Thoracic aorta (tissue), 2 donors: ENCODE results near the gene CRADD. TPM values are rescaled to one million over a fixed set of nuclear protein-coding genes. Genes with fewer than 3 reads are reported as not detected.

Experiments used
- ATAC-seq: fragments of 150-250 bp; one replicate; pipeline ENCODE4 v1.8.0; 2017; ENCODE audit warnings: low read depth; ENCODE audit not compliant: insufficient number of reproducible peaks, low FRiP score
- DNase-seq: peaks from one replicate; pipeline ENCODE4 v3.0.0-alpha.2; 2020; ENCODE audit warnings: low spot score
- H3K27ac ChIP-seq, 2 donors: fragments of 200-600 bp; sonication (generic); 1 replicate in 1 of 2; 2 replicates in 1 of 2; pipeline ENCODE4 v1.5.1; 2016; ENCODE audit warnings: mild to moderate bottlenecking in 2 of 2, moderate library complexity in 2 of 2
- H3K27me3 ChIP-seq: fragments of 200-600 bp; sonication (generic); replicated peaks from 2 replicates; pipeline ENCODE4 v1.6.0; 2016; ENCODE audit warnings: mild to moderate bottlenecking; ENCODE audit not compliant: insufficient read depth
- H3K36me3 ChIP-seq: fragments of 200-600 bp; sonication (generic); one replicate; pipeline ENCODE4 v1.5.1; 2016
- H3K4me1 ChIP-seq, 2 donors: fragments of 200-600 bp; sonication (generic); 1 replicate in 1 of 2; 2 replicates in 1 of 2; pipeline versions ENCODE4 v1.5.1 to v1.6.0; 2016; ENCODE audit warnings: low read depth in 2 of 2, mild to moderate bottlenecking in 1 of 2; ENCODE audit not compliant: control insufficient read depth in 1 of 2
- H3K4me3 ChIP-seq: fragments of 200-600 bp; sonication (generic); 2 replicates; pipeline ENCODE4 v1.5.1; 2016; ENCODE audit warnings: mild to moderate bottlenecking
- H3K9me3 ChIP-seq: fragments of 200-600 bp; sonication (generic); 2 replicates; pipeline ENCODE4 v1.5.1; 2016
- CTCF ChIP-seq: fragments of 200-600 bp; sonication (generic); IDR thresholded peaks from one replicate; pipeline ENCODE4 v1.5.1; 2019; ENCODE audit warnings: antibody characterized with exemption
- total RNA-seq, 2 donors: library from RNA; depleted of rRNA; stranded (reverse); fragments of >200 nt; gene quantifications; one replicate each; pipeline versions ENCODE4 v1.1.0 to v1.2.3, GENCODE V29; 2016

Gene CRADD
- total RNA-seq, 2 donors from 2014 or later = 33.0 to 57.9 TPM

- H3K36me3 ChIP-seq = no peaks in the 10 kb centered on the region
- H3K9me3 ChIP-seq = peaks cover 11% of the 10 kb centered on the region
- no peak for TF ChIP-seq CTCF
- peaks cover 40 to 71% of the 10 kb centered on the region in 2 donors for H3K4me1 ChIP-seq
- peak overlapping the region in 1 of 2 donors; percentile 81 for H3K27ac ChIP-seq
- DNase-seq = no peak
- no peak overlapping the region for H3K4me3 ChIP-seq
- H3K27me3 ChIP-seq = no peaks in the 10 kb centered on the region
- no peak for ATAC-seq
These were observed 28.1 kb downstream of the CRADD start for GRCh38 chr12:93705237-93705636.

DNA sequence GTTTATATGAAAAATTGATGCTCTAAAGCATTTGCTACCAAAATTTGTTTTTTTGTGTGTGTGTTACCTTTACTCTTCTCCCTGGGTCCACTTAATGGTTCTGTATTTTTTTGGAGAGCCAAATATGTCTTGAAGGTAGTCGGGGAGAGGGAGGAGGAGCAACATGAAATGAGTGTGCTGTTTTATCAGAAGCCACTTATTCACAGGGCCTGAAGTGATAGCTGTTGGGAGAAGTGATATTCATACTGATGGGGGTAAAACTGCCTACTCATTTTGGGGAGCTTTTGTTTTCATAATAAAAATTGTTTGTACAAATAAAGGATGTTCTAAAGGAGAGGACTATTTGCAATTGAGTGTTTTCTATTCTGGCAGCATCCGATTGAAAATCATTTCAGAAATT lies 29.2 kb downstream of the CRADD start:
- TF ChIP-seq CTCF = no peak
- ATAC-seq (no peak), DNase-seq (no peak)
- H3K27ac ChIP-seq = peak overlapping the region in 1 of 2 donors; percentile 81
- peaks cover 11% of the 10 kb centered on the region for H3K9me3 ChIP-seq
- H3K4me1 ChIP-seq = peaks cover 38 to 62% of the 10 kb centered on the region in 2 donors
- H3K36me3 ChIP-seq = no peaks in the 10 kb centered on the region
- H3K4me3 ChIP-seq = no peak overlapping the region
- no peaks in the 10 kb centered on the region for H3K27me3 ChIP-seq

GRCh38 chr12:93706824-93707223 lies 29.6 kb downstream of the CRADD start:
- Histone ChIP-seq H3K27ac (peak overlapping the region; percentile 63 to 81), H3K4me3 (no peak overlapping the region), H3K27me3 (no peaks in the 10 kb centered on the region), H3K4me1 (peaks cover 38 to 62% of the 10 kb centered on the region in 2 donors), H3K9me3 (peaks cover 11% of the 10 kb centered on the region), H3K36me3 (no peaks in the 10 kb centered on the region)
- ATAC-seq = no peak
- DNase-seq = no peak
- TF ChIP-seq CTCF = no peak

DNA sequence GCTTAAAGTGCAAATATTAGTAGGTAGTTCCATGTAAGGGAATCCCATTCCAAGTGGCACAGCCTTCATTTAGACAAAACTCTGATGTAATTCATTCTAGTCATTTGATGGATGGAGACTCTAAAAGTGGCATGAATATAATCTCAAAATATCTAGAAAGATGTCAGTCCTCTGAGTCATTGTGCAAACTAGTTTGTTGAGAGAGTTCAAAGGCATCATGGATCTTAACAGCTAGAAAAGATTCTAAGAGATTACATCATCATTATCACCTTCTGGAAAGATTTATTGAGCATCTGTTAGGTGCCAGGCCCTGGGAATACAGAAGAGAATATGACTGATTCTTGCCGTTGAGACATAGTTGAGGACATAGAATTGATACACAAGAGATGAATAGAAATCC lies 30.7 kb downstream of the CRADD start:
- DNase-seq (no peak), ATAC-seq (no peak)
- Histone ChIP-seq H3K27ac (peak overlapping the region; percentile 63 to 81), H3K4me3 (no peak overlapping the region), H3K9me3 (peaks cover 11% of the 10 kb centered on the region), H3K27me3 (no peaks in the 10 kb centered on the region), H3K36me3 (no peaks in the 10 kb centered on the region), H3K4me1 (peaks cover 41 to 62% of the 10 kb centered on the region in 2 donors)
- no peak for TF ChIP-seq CTCF

GRCh38 chr12:93708952-93709351 lies 31.8 kb downstream of the CRADD start:
- ATAC-seq (no peak), DNase-seq (no peak)
- Histone ChIP-seq H3K36me3 (no peaks in the 10 kb centered on the region), H3K9me3 (peaks cover 11% of the 10 kb centered on the region), H3K4me1 (peaks cover 50 to 59% of the 10 kb centered on the region in 2 donors), H3K27ac (peak overlapping the region in 1 of 2 donors; percentile 81), H3K4me3 (no peak overlapping the region), H3K27me3 (no peaks in the 10 kb centered on the region)
- no peak for TF ChIP-seq CTCF
